ENCODE measurements around the gene OLFM3.

Gene OLFM3

GRCh38 chr1:101943237-101943636 is 53.5 kb downstream of the OLFM3 start:
- DNase-seq (ENCODE audit: low read depth) = no peak

DNA sequence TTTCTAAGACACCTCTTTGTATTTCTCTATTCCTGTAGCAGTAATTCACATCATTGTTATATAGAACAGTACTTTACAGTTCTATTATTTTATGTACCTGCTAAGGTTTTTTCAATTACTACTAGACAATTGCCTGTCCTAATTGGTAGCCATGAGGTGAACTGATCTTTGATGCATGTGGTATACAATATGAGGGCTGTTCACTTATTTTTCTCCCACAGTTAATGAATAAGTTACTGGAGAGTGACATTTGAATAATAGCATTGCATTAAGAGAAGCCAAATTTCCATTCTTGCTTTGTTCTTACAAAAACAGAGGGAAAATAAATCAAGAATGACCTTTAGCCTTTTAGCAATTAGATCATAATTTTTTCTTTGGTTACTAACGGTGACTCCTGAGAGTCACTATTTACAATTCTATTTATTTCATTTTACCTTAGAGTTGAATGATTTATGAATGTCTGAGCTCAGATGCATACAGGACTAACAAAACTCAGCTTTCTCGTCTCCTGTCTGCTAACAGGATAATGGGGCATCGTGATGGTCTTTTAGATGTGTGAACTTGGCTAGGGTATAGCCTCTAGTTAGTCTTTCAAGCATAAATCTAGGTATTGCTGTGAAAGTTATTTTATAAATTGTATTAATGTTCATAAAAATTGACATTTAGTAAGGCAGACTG is 54.1 kb downstream of the OLFM3 start:
- DNase-seq (ENCODE audit: low read depth) = no peak

DNA sequence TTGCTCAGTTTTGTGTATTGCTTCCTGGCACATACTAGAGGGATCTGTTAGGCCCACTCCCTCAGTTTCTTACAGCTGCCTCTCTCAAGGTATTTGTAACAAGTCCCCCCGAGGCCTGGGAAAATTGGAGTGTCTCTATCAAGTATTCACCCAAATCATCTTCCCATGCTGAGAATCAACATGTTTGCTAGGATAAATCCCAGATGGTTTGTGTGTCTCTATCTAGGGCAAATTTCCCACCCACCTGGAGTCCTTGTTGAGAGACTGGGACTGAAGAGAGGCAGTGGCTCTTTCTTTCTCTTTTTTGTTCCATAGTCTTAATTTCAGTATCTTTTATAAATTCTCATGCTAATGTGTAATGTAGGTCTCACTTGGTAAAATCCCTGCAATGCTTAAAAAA is 58.0 kb downstream of the OLFM3 start:
- no peak for DNase-seq (ENCODE audit: low read depth)

GRCh38 chr1:101929343-101929742 is 67.4 kb downstream of the OLFM3 start:
- DNase-seq (ENCODE audit: low read depth) = no peak

GRCh38 chr1:101928829-101929228 is 67.9 kb downstream of the OLFM3 start:
- DNase-seq (ENCODE audit: low read depth) = no peak

DNA sequence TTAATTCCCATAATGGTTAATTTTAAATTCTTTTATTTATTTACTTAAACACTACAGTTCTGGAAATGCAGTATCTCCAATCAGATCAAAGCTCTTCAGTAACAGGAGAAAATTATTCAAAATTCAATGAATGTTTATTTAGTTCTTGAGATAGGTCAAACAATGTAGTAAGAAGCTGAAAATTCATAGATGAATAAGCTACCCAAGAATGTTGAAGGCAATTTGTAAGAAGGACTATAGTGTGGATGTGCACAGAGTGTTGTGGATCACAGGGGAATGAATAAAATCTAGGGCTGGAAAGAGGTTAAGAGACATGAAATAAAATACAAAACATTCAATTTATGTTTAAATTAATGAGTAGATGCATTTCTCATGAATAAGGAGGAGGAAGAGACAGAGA is 72.0 kb downstream of the OLFM3 start:
- DNase-seq (ENCODE audit: low read depth) = no peak

DNA sequence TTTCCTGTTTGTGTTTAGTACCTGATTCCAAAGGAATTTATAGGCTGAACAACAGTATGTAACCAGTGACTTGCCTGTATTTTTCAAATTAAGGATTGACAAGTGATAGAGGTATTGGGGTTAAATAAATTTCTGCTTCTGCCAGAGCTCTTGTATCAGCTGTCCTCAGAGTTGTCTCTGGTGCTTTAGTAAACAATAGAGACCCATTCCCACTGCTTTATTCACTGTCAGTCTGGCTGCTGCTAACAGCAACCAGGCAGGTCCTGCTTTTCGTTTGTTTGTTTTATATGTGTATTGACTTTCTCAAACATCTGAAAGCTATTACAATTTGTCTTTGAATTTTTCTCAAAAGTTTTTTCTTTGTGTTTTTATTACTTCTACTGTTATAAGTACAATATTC is 76.1 kb downstream of the OLFM3 start:
- no peak for DNase-seq (ENCODE audit: low read depth)

DNA sequence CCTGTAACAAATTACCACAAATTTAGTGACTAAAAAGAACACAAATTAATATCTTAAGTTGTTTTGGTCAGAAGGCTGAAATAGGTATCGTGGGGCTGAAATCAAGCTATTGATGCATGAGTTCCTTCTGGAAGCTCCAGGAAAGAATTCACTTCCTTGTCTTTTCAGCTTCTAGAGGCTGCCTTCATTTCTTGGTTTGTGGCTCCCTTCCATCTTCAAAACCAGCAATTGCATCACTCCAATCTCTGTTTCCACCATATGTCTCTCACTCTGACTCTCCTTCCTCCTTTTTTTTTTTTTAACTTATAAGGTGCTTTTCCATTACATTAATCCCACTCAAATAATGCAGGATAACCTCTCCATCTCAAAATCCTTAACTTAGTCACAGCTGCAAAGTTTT is 78.4 kb downstream of the OLFM3 start:
- DNase-seq (ENCODE audit: low read depth) = no peak

DNA sequence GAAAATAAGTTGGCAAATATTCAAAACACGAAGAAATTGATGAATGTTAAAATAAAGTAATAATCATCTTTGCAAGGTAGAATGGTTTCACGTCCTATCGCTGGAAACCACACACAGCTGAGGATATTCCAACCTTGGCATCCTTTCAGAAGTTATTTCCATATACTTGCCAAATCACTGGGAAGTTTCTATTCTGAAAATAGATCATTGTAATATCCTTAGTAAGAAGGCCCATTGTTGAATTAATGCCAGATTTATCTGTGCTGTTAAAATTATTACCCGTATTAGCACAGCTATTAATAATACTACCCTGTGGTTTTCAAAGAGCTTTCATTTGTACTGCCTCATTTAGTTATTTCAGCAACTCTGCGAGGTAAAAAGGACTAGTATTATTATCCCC is 81.1 kb downstream of the OLFM3 start:
- DNase-seq (ENCODE audit: low read depth) = no peak

GRCh38 chr1:101914473-101915242 is 82.1 kb downstream of the OLFM3 start:
- DNase-seq (ENCODE audit: low read depth) = no peak

- no peak for DNase-seq (ENCODE audit: low read depth)
Measured at GRCh38 chr1:101911894-101912293, 84.8 kb downstream of the OLFM3 start.

DNA sequence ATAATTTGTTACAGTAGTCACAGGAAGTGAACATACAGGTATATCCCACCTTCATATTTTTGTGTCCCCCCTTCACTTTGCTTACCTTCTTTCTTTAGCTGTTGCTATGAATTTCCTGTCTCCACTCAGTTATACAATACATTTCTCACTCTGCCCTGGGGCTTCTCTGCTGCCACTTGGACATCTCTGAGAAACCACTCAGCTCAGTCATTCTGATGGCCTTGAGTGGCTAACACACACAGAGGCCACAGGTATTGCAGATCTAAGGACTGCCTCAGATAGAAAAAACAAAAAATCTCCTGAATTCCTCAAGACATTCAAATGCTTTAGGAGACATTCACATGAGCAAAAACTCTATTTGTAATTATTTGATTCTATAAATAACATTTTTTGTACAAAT is 87.7 kb downstream of the OLFM3 start:
- DNase-seq (ENCODE audit: low read depth) = no peak

GRCh38 chr1:101907264-101907663 is 89.5 kb downstream of the OLFM3 start:
- no peak for DNase-seq (ENCODE audit: low read depth)

GRCh38 chr1:101905283-101905835 is 91.4 kb downstream of the OLFM3 start:
- DNase-seq (ENCODE audit: low read depth) = no peak

- DNase-seq (ENCODE audit: low read depth) = no peak
Measured at GRCh38 chr1:101902199-101902598, 94.5 kb downstream of the OLFM3 start.

- no peak for DNase-seq (ENCODE audit: low read depth)
Measured at GRCh38 chr1:101898137-101898536, 98.6 kb downstream of the OLFM3 start.

DNA sequence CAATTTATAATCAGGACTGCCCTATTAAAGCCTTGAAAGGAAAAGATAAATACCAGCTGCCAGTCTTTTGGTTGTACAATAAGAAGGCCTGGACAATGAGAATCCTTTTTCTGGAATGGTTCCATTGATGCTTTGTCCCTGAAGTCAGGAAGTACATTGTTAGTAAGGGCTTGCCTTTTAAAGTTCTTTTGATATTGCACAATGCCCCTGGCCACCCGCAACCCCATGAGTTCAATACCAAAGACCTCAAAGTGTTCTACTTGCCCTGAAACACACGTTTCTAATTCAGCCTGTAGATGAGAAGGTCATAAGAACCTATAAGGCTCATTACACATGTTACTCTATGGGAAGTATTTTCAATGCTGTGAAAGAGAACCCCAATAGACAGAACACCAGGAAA is 112.1 kb downstream of the OLFM3 start:
- no peak for DNase-seq (ENCODE audit: low read depth)

DNA sequence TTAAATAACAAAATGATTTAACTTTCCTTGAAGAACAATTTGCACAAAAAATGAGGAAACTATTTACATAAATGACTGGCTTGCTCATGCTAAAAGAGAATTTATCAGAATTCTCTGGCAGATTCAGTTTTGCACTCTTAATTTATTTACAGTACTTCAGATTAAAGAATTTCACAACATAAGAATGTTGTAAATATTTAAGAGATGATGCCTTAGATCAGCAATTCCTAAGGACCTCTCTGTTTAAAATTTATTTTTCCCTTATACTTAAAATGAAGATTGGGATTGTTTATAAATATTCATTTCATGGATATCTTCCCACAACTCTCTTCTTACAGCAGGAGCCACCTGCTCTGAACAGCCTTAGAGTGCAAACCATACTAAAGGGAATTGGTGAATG is 120.8 kb downstream of the OLFM3 start:
- no peak for DNase-seq (ENCODE audit: low read depth)

DNA sequence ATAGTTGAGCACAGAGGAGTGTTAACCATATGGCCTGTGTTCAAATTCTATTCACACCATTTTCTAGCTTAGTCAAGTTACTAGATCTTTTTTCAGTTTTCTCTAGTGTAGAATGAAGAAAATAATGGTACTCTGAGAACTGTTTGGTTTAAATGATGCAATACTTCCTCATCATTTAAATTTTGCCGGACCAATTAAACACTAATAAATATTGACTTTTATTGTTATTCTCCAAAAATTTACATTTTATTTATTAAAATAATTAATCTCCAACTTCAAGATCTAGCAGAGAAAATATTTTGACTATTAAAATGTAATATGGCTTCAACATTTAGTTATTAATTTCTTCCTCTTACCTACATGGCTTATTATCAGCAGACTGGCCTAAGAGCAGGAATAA is 123.1 kb downstream of the OLFM3 start:
- no peak for DNase-seq (ENCODE audit: low read depth)

DNA sequence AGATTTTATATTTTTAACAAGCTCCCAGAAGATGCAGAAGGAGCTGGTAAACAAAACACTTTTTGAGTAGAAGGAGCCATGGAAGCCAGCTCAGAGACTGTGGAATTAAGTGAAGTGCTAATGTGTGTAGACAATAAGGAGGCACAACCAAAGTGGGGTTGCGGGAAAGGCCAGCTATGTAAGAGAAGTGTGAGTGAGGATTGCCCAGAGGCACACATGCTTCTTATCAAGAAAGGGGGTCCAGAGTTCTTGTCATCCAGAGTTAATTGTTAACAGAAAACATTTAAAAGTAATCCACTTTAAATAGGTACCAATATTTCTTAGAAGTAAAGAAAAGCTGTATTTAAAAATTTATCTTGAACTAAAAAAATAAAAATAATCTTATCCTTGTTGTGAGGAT is 136.8 kb downstream of the OLFM3 start:
- no peak for DNase-seq (ENCODE audit: low read depth)

DNA sequence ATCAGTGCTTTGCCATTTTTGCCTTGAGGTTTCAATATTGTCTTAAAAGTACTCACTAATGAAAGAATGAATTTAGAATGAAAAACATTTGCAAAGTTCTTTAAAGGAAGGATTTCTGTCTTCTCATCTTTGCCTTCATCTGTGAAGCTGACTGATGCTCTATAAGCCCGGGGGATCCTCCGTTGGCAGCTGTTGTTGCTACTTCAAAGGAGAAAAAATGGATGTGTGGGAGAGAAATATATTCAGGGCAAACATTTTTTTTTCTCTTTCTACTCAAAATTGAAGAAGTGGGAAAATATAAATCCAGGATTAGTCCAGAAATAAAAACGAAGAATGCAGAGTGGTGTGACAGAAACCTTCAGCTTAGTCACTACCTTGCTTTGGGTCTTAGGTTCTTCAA is 142.5 kb downstream of the OLFM3 start:
- no peak for DNase-seq (ENCODE audit: low read depth)

- DNase-seq (ENCODE audit: low read depth) = no peak
Measured at GRCh38 chr1:101852936-101853335, 143.8 kb downstream of the OLFM3 start.

DNA sequence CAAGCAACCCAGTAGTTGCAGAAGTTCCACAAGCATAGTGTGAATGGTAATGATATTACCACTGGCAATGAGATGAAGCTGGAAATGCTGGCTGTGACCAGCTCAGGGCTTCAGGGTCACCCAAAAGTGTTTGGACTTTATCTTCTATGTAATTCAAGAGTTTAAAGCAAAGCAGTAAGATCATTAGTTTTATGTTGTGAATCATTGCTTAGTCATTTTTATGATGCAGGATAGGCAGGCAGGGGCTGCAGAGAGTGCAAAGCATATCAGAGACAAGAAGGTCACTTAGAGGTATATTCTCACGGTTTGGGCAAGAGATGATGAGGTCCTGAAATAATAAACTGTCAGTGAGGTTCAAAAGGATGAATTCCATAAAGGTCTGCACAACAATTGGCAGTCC is 147.4 kb downstream of the OLFM3 start:
- no peak for DNase-seq (ENCODE audit: low read depth)

DNA sequence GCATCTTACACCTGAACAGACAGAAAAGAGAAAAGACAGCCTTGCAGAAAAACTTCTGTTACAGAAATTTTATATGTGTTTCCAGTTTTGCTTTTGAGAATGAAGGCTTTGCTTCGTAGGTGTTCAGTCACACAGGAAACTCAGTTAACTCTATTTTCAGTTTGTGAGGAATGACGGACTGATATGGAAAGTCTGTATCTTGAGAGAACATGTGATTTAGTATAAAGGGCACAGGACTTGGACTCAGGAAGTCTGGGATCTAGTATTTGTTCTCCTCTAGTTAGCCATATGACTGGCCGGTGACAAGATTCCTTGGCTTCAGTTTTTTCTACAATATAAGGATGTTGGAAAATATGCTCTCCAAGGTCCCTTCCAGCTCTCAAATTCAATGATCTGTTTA is 149.1 kb downstream of the OLFM3 start:
- DNase-seq (ENCODE audit: low read depth) = no peak

All from stimulated activated CD4-positive, alpha-beta T cell treated with anti-CD3 and anti-CD28 coated beads, Interleukin-2, amount 100 ng/mL, for 4 hours (primary cell).